Prostate gland (tissue), 2 donors: ENCODE data around the gene RNF146. TPM values are rescaled to one million over a fixed set of nuclear protein-coding genes. Genes with fewer than 3 reads are reported as not detected.
A peak's percentile ranks its signal among the peaks of the same experiment; 100 is the strongest.

Experiments used
- DNase-seq: peaks from one replicate; pipeline ENCODE4 v3.0.0-alpha.2; 2019; ENCODE audit warnings: low spot score
- H3K27ac ChIP-seq, 2 donors: fragments of 200-600 bp; sonication (generic); 2 replicates each; pipeline ENCODE4 v1.5.1; 2017 to 2019
- H3K27me3 ChIP-seq: fragments of 200-600 bp; sonication (generic); replicated peaks from 2 replicates; pipeline ENCODE4 v1.5.1; 2019; ENCODE audit not compliant: insufficient read depth
- H3K36me3 ChIP-seq, 2 donors: fragments of 200-600 bp; sonication (generic); 1 replicate in 1 of 2; 2 replicates in 1 of 2; pipeline versions ENCODE4 v1.5.1 to v1.8.1; 2017 to 2019
- H3K4me1 ChIP-seq: fragments of 200-600 bp; sonication (generic); replicated peaks from 2 replicates; pipeline ENCODE4 v1.5.1; 2019
- H3K4me3 ChIP-seq, 2 donors: fragments of 200-600 bp; sonication (generic); 2 replicates each; pipeline ENCODE4 v1.5.1; 2017 to 2019
- H3K9me3 ChIP-seq: fragments of 200-600 bp; sonication (generic); 2 replicates; pipeline ENCODE4 v1.5.1; 2017
- CTCF ChIP-seq, 4 experiments: fragments of 200-600 bp in 2 of 4; fragments of 450-650 bp in 2 of 4; sonication (generic) in 2 of 4; IDR thresholded peaks; 1 replicate in 3 of 4; 2 replicates in 1 of 4; pipeline ENCODE4 v1.5.1; 2016 to 2019; ENCODE audit warnings: antibody characterized with exemption in 4 of 4, mild to moderate bottlenecking in 2 of 4, moderate library complexity in 2 of 4
- POLR2A ChIP-seq: fragments of 450-650 bp; IDR thresholded peaks from one replicate; pipeline ENCODE4 v1.6.1; 2016; ENCODE audit warnings: antibody characterized with exemption, mild to moderate bottlenecking
- POLR2AphosphoS5 ChIP-seq: sonication (generic); formaldehyde crosslinking; IDR thresholded peaks from one replicate; pipeline ENCODE4 v1.6.1; 2017; ENCODE audit warnings: antibody characterized with exemption
- WGBS: methylation state at CpG from one replicate; pipeline ENCODE4 v1.1.5; 2018; 5-methylcytosine and 5-hydroxymethylcytosine counted together
- intact Hi-C: fragments of 100-400 bp; cut with DNase I; formaldehyde crosslinking; loops from one replicate; pipeline ENCODE4 v1.14.2; 2022
- total RNA-seq, 2 donors: library from RNA; depleted of rRNA; stranded (reverse); fragments of >200 nt; gene quantifications; one replicate each; pipeline ENCODE4 v1.1.0, GENCODE V29; 2016

The RNF146 gene
- total RNA-seq, 2 donors from 2014 or later = 30.5 to 55.8 TPM

- 46% methylated on average over 6 of the region's 6 CpGs for WGBS
- no peak for TF ChIP-seq CTCF (IDR thresholded peaks at IDR 0.05)
- intact Hi-C loops = loop anchor here (5.0 to 10.0 kb wide), 2 partner anchors 121 to 404 kb away; no protein-coding TSS in a partner anchor
Observed at GRCh38 chr6:127301199-127301700, 34.6 kb downstream of the RNF146 start.

GRCh38 chr6:127302728-127303660, 36.3 kb downstream of the RNF146 start:
- TF ChIP-seq CTCF (IDR thresholded peaks at IDR 0.05) (peak; percentile 25 to 82 (median 68)), POLR2A (no peak), POLR2AphosphoS5 (no peak)
- Histone ChIP-seq H3K36me3 (no peaks in the 10 kb centered on the region), H3K4me3 (no peak overlapping the region), H3K4me1 (no peaks in the 10 kb centered on the region), H3K27me3 (no peaks in the 10 kb centered on the region), H3K9me3 (no peaks in the 10 kb centered on the region), H3K27ac (no peak overlapping the region)
- DNase-seq = peak; percentile 31
- intact Hi-C loops = loop anchor here (2.0 to 10.0 kb wide), 3 partner anchors 119 to 402 kb away; no protein-coding TSS in a partner anchor
- 38% methylated on average over 6 of the region's 6 CpGs for WGBS

More at GRCh38 chr6:127301199-127301700, 34.6 kb downstream of the RNF146 start:
- H3K9me3 ChIP-seq = no peaks in the 10 kb centered on the region
- H3K27me3 ChIP-seq = no peaks in the 10 kb centered on the region
- H3K36me3 ChIP-seq = no peaks in the 10 kb centered on the region
- no peak overlapping the region for H3K27ac ChIP-seq
- no peaks in the 10 kb centered on the region for H3K4me1 ChIP-seq
- DNase-seq = no peak
- H3K4me3 ChIP-seq = no peak overlapping the region

GRCh38 chr6:127303917-127304316, 37.3 kb downstream of the RNF146 start:
- TF ChIP-seq POLR2AphosphoS5 = no peak
- TF ChIP-seq CTCF (IDR thresholded peaks at IDR 0.05) = no peak
- no peak for TF ChIP-seq POLR2A
- WGBS = 92% methylated on average over 3 of the region's 3 CpGs

GRCh38 chr6:127305741-127306140, 39.1 kb downstream of the RNF146 start:
- Histone ChIP-seq H3K36me3 (no peaks in the 10 kb centered on the region), H3K27me3 (no peaks in the 10 kb centered on the region), H3K4me3 (no peak overlapping the region), H3K4me1 (no peaks in the 10 kb centered on the region), H3K9me3 (no peaks in the 10 kb centered on the region), H3K27ac (no peak overlapping the region)
- intact Hi-C loops = loop anchor here (10.0 kb wide), 1 partner anchor 399 kb away; no protein-coding TSS in a partner anchor
- no peak for TF ChIP-seq CTCF (IDR thresholded peaks at IDR 0.05)
- TF ChIP-seq POLR2AphosphoS5 = no peak
- no peak for TF ChIP-seq POLR2A
- 100% methylated on average over 1 of the region's 1 CpG for WGBS
- DNase-seq = no peak

More at GRCh38 chr6:127303917-127304316, 37.3 kb downstream of the RNF146 start:
- Histone ChIP-seq H3K4me3 (no peak overlapping the region), H3K4me1 (no peaks in the 10 kb centered on the region), H3K27me3 (no peaks in the 10 kb centered on the region), H3K27ac (no peak overlapping the region), H3K9me3 (no peaks in the 10 kb centered on the region), H3K36me3 (no peaks in the 10 kb centered on the region)
- intact Hi-C loops = loop anchor here (2.0 to 10.0 kb wide), 3 partner anchors 118 to 401 kb away; no protein-coding TSS in a partner anchor
- no peak for DNase-seq
